CD4-positive, alpha-beta memory T cell (primary cell): ENCODE data around the gene TANC2. TPM values are rescaled to one million over a fixed set of nuclear protein-coding genes. Genes with fewer than 3 reads are reported as not detected.

Experiments used
- CTCF ChIA-PET: fragments of 350-600 bp; sonication (Branson Sonifier 250); formaldehyde crosslinking; loops from one replicate; lab custom pipeline; 2021; ENCODE audit warnings: inconsistent platforms; ENCODE audit not compliant: partially characterized antibody; lab: Charles Lee
- POLR2A ChIA-PET: fragments of 350-600 bp; sonication (Branson Sonifier 250); formaldehyde crosslinking; loops from one replicate; lab custom pipeline; 2021; ENCODE audit not compliant: partially characterized antibody; lab: Charles Lee
- DNase-seq, 5 donors: peaks; one replicate each; pipeline versions ENCODE4 v3.0.0 to v3.0.0-alpha.2; 2020 to 2022; ENCODE audit warnings: mixed read lengths in 1 of 5
- H3K27ac ChIP-seq: one replicate; pipeline ENCODE4 v1.7.0; 2013; ENCODE audit warnings: low read depth, low read length
- H3K27me3 ChIP-seq: 2 replicates; pipeline ENCODE4 v1.7.0; 2013; ENCODE audit warnings: mild to moderate bottlenecking, low read length, moderate library complexity; ENCODE audit not compliant: insufficient read depth
- H3K36me3 ChIP-seq: 2 replicates; pipeline ENCODE4 v1.7.0; 2013; ENCODE audit warnings: mild to moderate bottlenecking, low read length, moderate library complexity; ENCODE audit not compliant: insufficient read depth
- H3K4me1 ChIP-seq: 2 replicates; pipeline ENCODE4 v1.7.0; 2013; ENCODE audit warnings: mild to moderate bottlenecking, low read length, moderate library complexity; ENCODE audit not compliant: insufficient read depth
- H3K4me3 ChIP-seq, 2 donors: one replicate each; pipeline ENCODE4 v1.7.0; 2013; ENCODE audit warnings: low read length in 2 of 2, mild to moderate bottlenecking in 1 of 2
- H3K9me3 ChIP-seq, 2 donors: one replicate each; pipeline ENCODE4 v1.7.0; 2013; ENCODE audit warnings: low read length in 2 of 2, control low read depth in 1 of 2; ENCODE audit not compliant: control insufficient read depth in 1 of 2
- H3K27ac Mint-ChIP-seq, 7 donors: one replicate each; pipeline ENCODE4 v1.8.0; 2020 to 2021; ENCODE audit warnings: mixed read lengths in 7 of 7, mild to moderate bottlenecking in 6 of 7, inconsistent platforms in 3 of 7, moderate library complexity in 3 of 7
- H3K27me3 Mint-ChIP-seq, 2 donors: one replicate each; pipeline ENCODE4 v1.8.0; 2020 to 2021; ENCODE audit warnings: mixed read lengths in 2 of 2
- H3K36me3 Mint-ChIP-seq, 2 donors: one replicate each; pipeline ENCODE4 v1.8.0; 2020 to 2021; ENCODE audit warnings: mixed read lengths in 2 of 2, inconsistent platforms in 1 of 2, mild to moderate bottlenecking in 1 of 2
- H3K4me1 Mint-ChIP-seq, 4 donors: one replicate each; pipeline ENCODE4 v1.8.0; 2020 to 2021; ENCODE audit warnings: mixed read lengths in 4 of 4, mild to moderate bottlenecking in 1 of 4
- H3K4me3 Mint-ChIP-seq, 8 donors: one replicate each; pipeline ENCODE4 v1.8.0; 2020 to 2021; ENCODE audit warnings: mixed read lengths in 8 of 8, mild to moderate bottlenecking in 7 of 8, moderate library complexity in 6 of 8, inconsistent platforms in 3 of 8
- H3K9me3 Mint-ChIP-seq, 8 donors: one replicate each; pipeline ENCODE4 v1.8.0; 2020 to 2021; ENCODE audit warnings: mixed read lengths in 8 of 8, mild to moderate bottlenecking in 5 of 8, inconsistent platforms in 3 of 8, moderate library complexity in 1 of 8
- intact Hi-C: fragments of 100-400 bp; cut with micrococcal nuclease; formaldehyde crosslinking; loops from one replicate; pipeline ENCODE4 v1.15.1; 2023
- microRNA-seq: library from miRNA; unstranded; fragments of <30 nt; microRNA quantifications from one replicate; pipeline ENCODE4 v1.2.0, GENCODE V29; 2021; ENCODE audit warnings: borderline replicate concordance, borderline number of aligned reads, borderline microRNAs expressed, mixed read lengths
- polyA plus RNA-seq, 2 donors: library from polyadenylated mRNA; unstranded; fragments of 300-500 nt; fragmentation: Illumina TruSeq; gene quantifications; one replicate each; pipeline ENCODE4 v1.2.3, GENCODE V29; 2021
- total RNA-seq, 2 experiments: library from RNA; stranded (reverse); gene quantifications; one replicate each; pipeline ENCODE4 v1.2.3, GENCODE V29; 2021

Gene TANC2
- total and polyA plus RNA-seq, 4 experiments from 2014 or later: 1.3 to 37.8 (median 22.1) TPM

- Mint-ChIP-seq H3K27me3 (no peaks in the 10 kb centered on the region), H3K36me3 (peaks cover 0 to 7% of the 10 kb centered on the region in 2 donors)
- intact Hi-C loops: loop anchor here (10.0 kb wide), 1 partner anchor 406 kb away; no protein-coding TSS in a partner anchor
Measured at GRCh38 chr17:62998665-62999393, 32.8 kb downstream of the TANC2 start.

GRCh38 chr17:62999736-63000135 is 33.7 kb downstream of the TANC2 start:
- no peak overlapping the region for H3K27ac ChIP-seq
- no peak overlapping the region for H3K4me3 Mint-ChIP-seq
- no peak for DNase-seq
- H3K27me3 ChIP-seq: no peaks in the 10 kb centered on the region
- no peaks in the 10 kb centered on the region for H3K9me3 ChIP-seq
- no peak overlapping the region for H3K27ac Mint-ChIP-seq
- peaks cover 0 to 5% (median 0%) of the 10 kb centered on the region in 8 donors for H3K9me3 Mint-ChIP-seq
- H3K36me3 ChIP-seq: no peaks in the 10 kb centered on the region
- POLR2A ChIA-PET: no interaction called here
- no peak overlapping the region for H3K4me3 ChIP-seq
- CTCF ChIA-PET: no interaction called here
- peaks cover 7 to 14% (median 11%) of the 10 kb centered on the region in 4 donors for H3K4me1 Mint-ChIP-seq
- no peaks in the 10 kb centered on the region for H3K27me3 Mint-ChIP-seq
- peaks cover 0 to 7% of the 10 kb centered on the region in 2 donors for H3K36me3 Mint-ChIP-seq
- intact Hi-C loops: loop anchor here (10.0 kb wide), 1 partner anchor 405 kb away; no protein-coding TSS in a partner anchor
- H3K4me1 ChIP-seq: no peaks in the 10 kb centered on the region

More at GRCh38 chr17:62998665-62999393, 32.8 kb downstream of the TANC2 start:
- Histone ChIP-seq H3K9me3 (no peaks in the 10 kb centered on the region), H3K27me3 (no peaks in the 10 kb centered on the region), H3K27ac (no peak overlapping the region), H3K36me3 (no peaks in the 10 kb centered on the region), H3K4me1 (no peaks in the 10 kb centered on the region), H3K4me3 (no peak overlapping the region)
- DNase-seq: no peak
- no peak overlapping the region for H3K4me3 Mint-ChIP-seq
- peaks cover 0 to 5% (median 0%) of the 10 kb centered on the region in 8 donors for H3K9me3 Mint-ChIP-seq
- H3K4me1 Mint-ChIP-seq: peaks cover 6 to 13% (median 9%) of the 10 kb centered on the region in 4 donors
- no peak overlapping the region for H3K27ac Mint-ChIP-seq
- ChIA-PET CTCF (no interaction called here), POLR2A (no interaction called here)

- Histone ChIP-seq H3K4me1 (no peaks in the 10 kb centered on the region), H3K9me3 (no peaks in the 10 kb centered on the region), H3K27me3 (no peaks in the 10 kb centered on the region), H3K36me3 (no peaks in the 10 kb centered on the region), H3K4me3 (no peak overlapping the region), H3K27ac (no peak overlapping the region)
- CTCF ChIA-PET: no interaction called here
- no peak overlapping the region for H3K4me3 Mint-ChIP-seq
- H3K9me3 Mint-ChIP-seq: peaks cover 0 to 5% (median 0%) of the 10 kb centered on the region in 8 donors
- peaks cover 5 to 20% (median 7%) of the 10 kb centered on the region in 4 donors for H3K4me1 Mint-ChIP-seq
- no peak for DNase-seq
- no peaks in the 10 kb centered on the region for H3K27me3 Mint-ChIP-seq
- POLR2A ChIA-PET: no interaction called here
- intact Hi-C loops: no loop called here
- H3K36me3 Mint-ChIP-seq: peaks cover 0 to 7% of the 10 kb centered on the region in 2 donors
- no peak overlapping the region for H3K27ac Mint-ChIP-seq
Measured at GRCh38 chr17:63001689-63002394, 35.8 kb downstream of the TANC2 start.

- peaks cover 0 to 7% of the 10 kb centered on the region in 2 donors for H3K36me3 Mint-ChIP-seq
- ChIA-PET CTCF (no interaction called here), POLR2A (no interaction called here)
- H3K27ac Mint-ChIP-seq: no peak overlapping the region
- DNase-seq: no peak
- Histone ChIP-seq H3K27ac (no peak overlapping the region), H3K4me1 (no peaks in the 10 kb centered on the region), H3K27me3 (no peaks in the 10 kb centered on the region), H3K4me3 (no peak overlapping the region), H3K36me3 (no peaks in the 10 kb centered on the region), H3K9me3 (no peaks in the 10 kb centered on the region)
- no peak overlapping the region for H3K4me3 Mint-ChIP-seq
- intact Hi-C loops: no loop called here
- peaks cover 5 to 24% (median 7%) of the 10 kb centered on the region in 4 donors for H3K4me1 Mint-ChIP-seq
- no peaks in the 10 kb centered on the region for H3K27me3 Mint-ChIP-seq
- peaks cover 0 to 5% (median 0%) of the 10 kb centered on the region in 8 donors for H3K9me3 Mint-ChIP-seq
Measured at GRCh38 chr17:63002625-63003024, 36.6 kb downstream of the TANC2 start.

GRCh38 chr17:63015824-63016223 is 49.8 kb downstream of the TANC2 start:
- Mint-ChIP-seq H3K4me3 (no peak overlapping the region), H3K4me1 (peaks cover 0 to 8% (median 2%) of the 10 kb centered on the region in 4 donors)

More at GRCh38 chr17:63015824-63016223, 49.8 kb downstream of the TANC2 start:
- Histone ChIP-seq H3K36me3 (no peaks in the 10 kb centered on the region), H3K9me3 (no peaks in the 10 kb centered on the region), H3K4me1 (no peaks in the 10 kb centered on the region), H3K4me3 (no peak overlapping the region), H3K27me3 (no peaks in the 10 kb centered on the region), H3K27ac (no peak overlapping the region)
- ChIA-PET POLR2A (no interaction called here), CTCF (no interaction called here)
- DNase-seq: no peak
- peaks cover 17 to 37% of the 10 kb centered on the region in 2 donors for H3K36me3 Mint-ChIP-seq
- intact Hi-C loops: no loop called here
- peaks cover 0 to 1% of the 10 kb centered on the region in 2 donors for H3K27me3 Mint-ChIP-seq
- H3K9me3 Mint-ChIP-seq: peaks cover 0 to 8% (median 2%) of the 10 kb centered on the region in 8 donors
- H3K27ac Mint-ChIP-seq: no peak overlapping the region

Small RNA genes lying within 50 kb of the gene (microRNA-seq; reads per million reads assigned to microRNA genes)
- not detected for gene MIR633

Other genes with a start within 250 kb of the TANC2 start
- gene MARCHF10, start 157.9 kb upstream of the TANC2 start, total RNA-seq: under 1 TPM; 0.23 to 0.89 TPM
- under 1 TPM; 0.15 to 0.66 TPM for gene MARCHF10, start 157.9 kb upstream of the TANC2 start, polyA plus RNA-seq